Stimulated activated CD4-positive, alpha-beta T cell treated with anti-CD3 and anti-CD28 coated beads, TNF-alpha, amount 100 ng/mL, for 4 hours (primary cell): ENCODE results near the gene HSBP1L1.

ENCODE experiments used
- DNase-seq, 3 experiments: peaks; one replicate each; pipeline ENCODE4 v3.0.0-alpha.2; 2020; ENCODE audit warnings: low read depth in 3 of 3

HSBP1L1 gene

GRCh38 chr18:79961527-79962291 is 2.7 kb upstream of the HSBP1L1 start:
- no peak for DNase-seq

GRCh38 chr18:79962311-79962710 is 2.1 kb upstream of the HSBP1L1 start:
- no peak for DNase-seq

- DNase-seq: no peak
These were observed 1.4 kb upstream of the HSBP1L1 start for GRCh38 chr18:79962835-79963657.

GRCh38 chr18:79963658-79964329 is 649 bp upstream of the HSBP1L1 start:
- DNase-seq: no peak

- DNase-seq: no peak
These were observed 868 bp downstream of the HSBP1L1 start for GRCh38 chr18:79965119-79965902.

- DNase-seq: no peak
These were observed 6.1 kb downstream of the HSBP1L1 start for GRCh38 chr18:79970419-79971133.

- no peak for DNase-seq
These were observed 6.9 kb downstream of the HSBP1L1 start for GRCh38 chr18:79971211-79971952.

GRCh38 chr18:79971986-79972385 is 7.5 kb downstream of the HSBP1L1 start:
- DNase-seq: no peak

- no peak for DNase-seq
These were observed 8.3 kb downstream of the HSBP1L1 start for GRCh38 chr18:79972720-79973119.

GRCh38 chr18:79973517-79973916 is 9.1 kb downstream of the HSBP1L1 start:
- no peak for DNase-seq

- no peak for DNase-seq
These were observed 9.7 kb downstream of the HSBP1L1 start for GRCh38 chr18:79974025-79974654.

- no peak for DNase-seq
These were observed 10.6 kb downstream of the HSBP1L1 start for GRCh38 chr18:79975043-79975442.

GRCh38 chr18:79975985-79976680 is 11.7 kb downstream of the HSBP1L1 start:
- DNase-seq: no peak

GRCh38 chr18:79979843-79980242 is 15.4 kb downstream of the HSBP1L1 start:
- DNase-seq: no peak

- DNase-seq: no peak
These were observed 16.1 kb downstream of the HSBP1L1 start for GRCh38 chr18:79980585-79980984.

- no peak for DNase-seq
These were observed 18.3 kb downstream of the HSBP1L1 start for GRCh38 chr18:79982736-79983135.

- no peak for DNase-seq
These were observed 18.8 kb downstream of the HSBP1L1 start for GRCh38 chr18:79983253-79983652.

- no peak for DNase-seq
These were observed 19.4 kb downstream of the HSBP1L1 start for GRCh38 chr18:79983793-79984192.

GRCh38 chr18:79985172-79985571 is 20.7 kb downstream of the HSBP1L1 start:
- no peak for DNase-seq
